ENCODE measurements around the gene FLNB.

FLNB gene

DNA sequence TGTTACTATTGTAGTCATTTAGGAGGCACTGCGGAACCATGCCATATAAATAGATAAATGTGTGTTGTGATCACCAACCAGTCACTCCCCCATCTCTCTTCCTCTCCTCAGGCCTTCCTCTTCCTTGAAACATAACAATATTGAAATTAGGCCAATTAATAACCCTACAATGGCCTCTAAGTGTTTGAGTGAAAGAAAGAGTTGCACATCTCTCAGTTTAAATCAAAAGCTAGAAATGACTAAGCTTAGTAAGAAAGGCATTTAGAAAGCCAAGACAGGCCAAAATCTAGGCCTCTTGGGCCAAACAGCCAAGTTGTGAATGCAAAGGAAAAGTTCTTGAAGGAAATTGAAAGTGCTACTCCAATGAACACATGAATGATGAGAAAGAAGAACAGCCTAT lies 210.7 kb downstream of the FLNB start:
- Histone ChIP-seq H3K4me1 (peaks cover 4% of the 10 kb centered on the region), H3K9me3 (no peaks in the 10 kb centered on the region), H3K36me3 (replicated peaks) (no peaks in the 10 kb centered on the region), H3K4me3 (no peak overlapping the region), H3K27me3 (ENCODE audit: low read depth) (no peaks in the 10 kb centered on the region)
- DNase-seq (ENCODE audit: low spot score in 2 of 2), result no peak
- in situ Hi-C loops (cut with MboI; ENCODE audit: low sequenced_read_pairs), result no loop called here
